Stimulated activated CD4-positive, alpha-beta T cell treated with anti-CD3 and anti-CD28 coated beads, Interleukin-15, amount 100 ng/mL, for 1 hour (primary cell): ENCODE measurements around the gene ATP5ME.
A peak's percentile ranks its signal among the peaks of the same experiment; 100 is the strongest.
"Not testable (repeated sequence)": the region's sequence is repeated elsewhere in the genome, so short reads cannot be mapped to it uniquely, and the experiment has no call there.

Experiments used
- DNase-seq, 2 donors: peaks; one replicate each; pipeline ENCODE4 v3.0.0-alpha.2; 2020; ENCODE audit warnings: low read depth in 1 of 2, low spot score in 1 of 2

ATP5ME gene

DNA sequence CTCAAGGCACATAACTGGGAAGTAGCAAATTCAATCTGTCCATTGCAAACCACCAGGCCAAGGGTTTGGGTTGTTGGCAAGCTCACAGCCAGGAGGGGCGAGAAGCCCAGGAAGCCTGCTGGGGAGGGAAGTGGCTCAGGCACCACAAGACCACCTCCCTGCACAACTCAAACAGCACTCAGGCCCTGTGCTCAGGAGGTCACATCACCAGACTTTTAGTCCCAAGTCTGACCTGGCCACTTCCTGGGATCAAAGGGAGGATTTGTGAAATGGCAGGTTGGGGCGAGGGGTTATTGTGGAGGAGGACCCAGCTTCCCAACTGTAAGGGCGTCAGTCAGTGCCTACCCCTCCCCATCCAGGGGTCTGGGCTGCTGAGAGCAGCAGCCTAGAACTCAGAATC lies 2.3 kb downstream of the ATP5ME start:
- DNase-seq = no peak

DNA sequence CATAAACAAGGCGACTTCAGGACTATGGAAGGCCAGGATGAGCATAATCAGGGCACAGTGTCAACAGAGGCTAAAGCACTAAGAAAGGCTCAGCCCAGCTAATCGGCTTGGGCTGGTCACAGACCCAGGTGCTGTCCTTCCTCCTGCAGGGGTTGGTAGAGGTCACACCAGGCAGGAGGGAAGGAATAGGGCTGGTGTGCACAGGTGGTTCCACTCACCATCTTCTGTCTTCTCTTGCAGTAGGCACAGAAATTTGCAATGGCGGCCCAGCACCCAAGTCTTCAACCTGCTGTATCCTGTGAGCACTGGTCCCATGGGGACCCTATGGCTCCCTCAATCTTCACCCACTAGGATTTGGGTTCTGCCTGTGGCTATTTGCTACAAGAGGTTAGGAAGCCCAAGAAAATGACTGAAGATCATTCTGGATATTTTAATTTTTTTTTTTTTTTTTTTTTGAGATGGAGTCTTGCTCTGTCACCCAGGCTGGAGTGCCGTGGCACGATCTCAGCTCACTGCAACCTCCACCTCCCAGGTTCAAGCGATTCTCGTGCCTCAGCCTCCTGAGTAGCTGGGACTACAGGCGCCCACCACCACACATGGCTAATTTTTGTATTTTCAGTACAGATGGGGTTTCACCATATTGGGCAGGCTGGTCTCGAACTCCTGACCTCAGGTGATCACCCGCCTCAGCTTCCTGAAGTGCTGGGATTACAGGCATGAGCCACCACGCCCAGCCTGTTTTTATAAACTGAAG lies 4.1 kb downstream of the ATP5ME start:
- DNase-seq = not testable (repeated sequence)

DNA sequence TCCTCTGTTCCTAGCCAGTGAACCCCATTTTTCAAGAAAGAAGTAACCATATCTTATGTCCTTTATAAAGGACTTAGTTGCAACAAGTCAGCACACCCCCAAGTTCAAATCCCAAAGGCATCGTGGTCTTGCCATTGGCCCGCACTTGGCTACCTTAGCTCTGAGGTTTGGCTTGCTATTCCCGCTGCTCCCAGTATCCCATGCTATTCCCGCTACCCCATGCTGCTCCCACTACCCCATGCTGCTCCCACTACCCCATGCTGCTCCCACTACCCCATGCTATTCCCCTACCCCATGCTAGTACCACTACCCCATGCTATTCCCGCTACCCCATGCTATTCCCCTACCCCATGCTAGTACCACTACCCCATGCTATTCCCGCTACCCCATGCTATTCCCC lies 5.9 kb downstream of the ATP5ME start:
- not testable (repeated sequence) for DNase-seq

DNA sequence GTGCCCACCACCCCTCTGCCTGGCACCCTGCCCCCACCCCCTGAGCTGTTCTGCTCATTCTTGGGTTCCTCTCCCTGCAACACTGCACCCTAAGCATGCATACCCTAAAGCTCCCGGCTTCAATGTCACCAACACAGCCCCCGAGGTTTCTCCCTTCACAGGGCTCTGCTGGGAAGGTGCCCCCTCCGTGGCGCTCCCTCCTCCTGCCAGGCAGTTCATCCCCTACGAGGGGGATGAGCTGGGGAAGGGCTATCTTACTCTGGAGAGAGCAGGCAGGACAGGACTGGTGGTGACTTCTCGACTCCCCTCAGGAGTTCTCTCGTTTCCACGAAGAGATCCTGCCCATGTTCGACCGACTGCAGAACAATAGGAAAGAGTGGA lies 6.5 kb downstream of the ATP5ME start:
- no peak for DNase-seq

DNA sequence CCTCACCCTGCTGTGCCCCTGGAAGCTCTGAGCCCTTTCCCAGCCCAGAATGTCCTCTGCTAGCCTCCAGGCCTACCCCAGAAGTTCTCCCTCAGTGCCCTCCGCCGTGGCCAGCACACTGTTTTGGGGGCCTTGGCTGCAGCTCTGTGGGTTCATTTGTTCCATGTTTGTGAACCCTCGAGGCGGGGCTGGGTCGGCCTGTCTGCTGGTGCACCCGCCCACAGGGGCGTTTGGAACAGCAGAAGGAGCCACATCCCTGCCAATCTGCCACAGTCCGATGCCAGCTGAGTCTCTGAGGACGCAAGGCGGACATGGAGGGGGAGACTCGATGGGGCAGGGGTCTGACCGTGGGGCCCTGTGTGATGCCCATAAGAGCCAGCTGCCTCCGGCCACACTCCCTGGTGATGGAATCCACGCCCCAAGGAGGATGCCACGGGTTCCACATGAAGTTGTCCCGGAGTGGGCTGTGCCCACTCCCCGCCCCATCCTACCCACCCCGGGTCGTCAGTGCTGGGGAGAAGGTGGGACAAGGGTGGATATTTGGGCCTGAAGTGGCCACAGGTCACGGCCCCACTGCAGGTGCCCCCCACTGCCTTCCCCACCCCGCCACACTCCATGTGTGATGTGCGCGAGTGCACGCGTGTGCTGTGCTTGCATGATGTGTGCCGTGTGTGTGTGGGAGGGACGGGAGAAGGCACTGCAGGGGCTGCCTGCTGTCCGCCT lies 7.1 kb downstream of the ATP5ME start:
- DNase-seq = no peak

DNA sequence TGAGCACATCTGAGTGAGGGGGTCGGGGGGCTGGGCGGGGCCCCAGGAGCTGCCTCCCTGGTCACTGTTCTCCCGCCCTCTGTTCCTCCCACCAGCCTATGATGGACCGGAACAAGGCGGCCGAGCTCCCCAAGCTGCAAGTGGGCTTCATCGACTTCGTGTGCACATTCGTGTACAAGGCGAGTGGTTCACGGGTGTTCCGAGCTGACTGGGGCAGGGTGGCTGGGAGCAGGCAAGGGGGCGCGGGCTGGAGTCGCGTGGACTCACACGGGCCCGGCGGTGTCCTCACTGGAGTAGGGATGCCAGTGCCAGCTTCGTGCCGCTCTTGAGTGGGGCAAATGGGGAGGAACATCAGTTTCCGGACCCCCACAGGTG lies 7.7 kb downstream of the ATP5ME start:
- no peak for DNase-seq

DNA sequence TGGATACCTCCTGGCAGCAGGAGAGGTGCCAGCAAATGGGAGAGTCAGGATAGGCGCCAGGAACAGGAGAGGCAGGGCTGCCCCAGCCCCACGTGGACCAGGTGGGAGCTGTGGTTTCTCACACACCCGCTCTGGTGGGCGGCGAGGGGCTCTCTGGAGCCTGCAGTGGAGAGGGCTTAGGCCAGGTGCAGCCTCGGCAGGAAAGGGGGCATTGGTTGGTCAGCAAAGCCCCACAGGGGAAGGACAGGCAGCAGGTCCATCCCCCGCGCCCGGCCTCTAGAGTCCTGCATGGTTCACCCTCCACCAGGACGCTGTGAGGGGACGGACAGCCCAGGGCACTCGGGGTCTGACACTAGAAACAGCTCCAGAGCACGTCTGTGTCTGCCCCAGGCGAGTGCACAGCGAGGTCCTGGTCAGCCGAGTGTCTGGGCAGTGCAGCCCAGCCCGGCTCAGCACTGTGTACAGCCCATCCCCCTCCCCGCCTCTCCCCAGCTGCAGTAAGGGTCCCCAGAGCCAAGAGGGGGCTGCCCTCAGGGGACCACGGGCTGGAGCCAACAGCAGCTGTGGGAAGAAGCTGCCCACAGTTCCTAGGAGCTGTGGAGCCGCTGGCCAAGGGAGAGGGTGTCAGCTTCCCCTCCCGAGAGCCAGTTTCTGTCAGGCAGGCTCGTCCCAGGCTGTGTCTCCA lies 8.2 kb downstream of the ATP5ME start:
- no peak for DNase-seq

DNA sequence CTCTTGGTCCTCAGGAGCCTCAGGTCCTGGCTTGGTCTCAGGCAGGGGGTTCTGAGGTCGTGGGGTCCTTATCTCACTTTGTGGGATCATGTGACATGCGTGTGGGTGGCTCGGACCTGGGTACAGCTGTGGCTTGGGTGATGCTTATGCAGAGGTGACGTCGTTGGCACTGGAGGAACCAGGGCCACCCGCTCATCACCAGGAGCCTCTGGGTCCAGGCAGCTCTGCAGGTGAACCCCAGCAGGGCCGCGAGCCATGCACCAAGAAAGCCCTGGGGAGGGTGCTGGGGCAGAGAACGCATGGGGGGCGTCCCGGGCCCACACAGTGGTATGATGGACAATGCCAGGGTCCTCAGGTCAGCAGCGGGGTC lies 8.7 kb downstream of the ATP5ME start:
- DNase-seq = no peak

DNA sequence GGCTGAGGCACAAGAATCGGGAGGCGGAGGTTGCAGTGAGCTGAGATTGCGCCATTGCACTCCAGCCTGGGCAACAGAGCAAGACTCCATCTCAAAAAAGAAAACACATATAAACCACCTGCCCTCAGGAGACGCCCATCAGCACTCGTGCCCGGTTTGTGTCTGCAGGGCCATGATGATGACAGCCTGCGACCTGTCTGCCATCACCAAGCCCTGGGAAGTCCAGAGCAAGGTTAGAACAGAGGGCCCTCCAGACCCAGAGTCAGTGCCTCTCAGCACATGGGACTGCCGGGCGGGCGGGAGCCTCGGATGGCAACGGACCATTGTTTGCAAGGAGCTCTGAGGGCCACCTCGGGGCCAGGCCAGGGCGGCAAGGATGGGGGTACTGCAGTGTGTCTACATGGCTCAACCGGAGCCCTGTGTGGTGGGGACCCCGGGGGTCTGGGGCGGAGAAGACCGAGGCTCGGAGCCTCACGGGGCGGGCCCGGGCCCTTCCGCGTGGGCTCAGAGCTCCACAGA lies 9.3 kb downstream of the ATP5ME start:
- DNase-seq = no peak

DNA sequence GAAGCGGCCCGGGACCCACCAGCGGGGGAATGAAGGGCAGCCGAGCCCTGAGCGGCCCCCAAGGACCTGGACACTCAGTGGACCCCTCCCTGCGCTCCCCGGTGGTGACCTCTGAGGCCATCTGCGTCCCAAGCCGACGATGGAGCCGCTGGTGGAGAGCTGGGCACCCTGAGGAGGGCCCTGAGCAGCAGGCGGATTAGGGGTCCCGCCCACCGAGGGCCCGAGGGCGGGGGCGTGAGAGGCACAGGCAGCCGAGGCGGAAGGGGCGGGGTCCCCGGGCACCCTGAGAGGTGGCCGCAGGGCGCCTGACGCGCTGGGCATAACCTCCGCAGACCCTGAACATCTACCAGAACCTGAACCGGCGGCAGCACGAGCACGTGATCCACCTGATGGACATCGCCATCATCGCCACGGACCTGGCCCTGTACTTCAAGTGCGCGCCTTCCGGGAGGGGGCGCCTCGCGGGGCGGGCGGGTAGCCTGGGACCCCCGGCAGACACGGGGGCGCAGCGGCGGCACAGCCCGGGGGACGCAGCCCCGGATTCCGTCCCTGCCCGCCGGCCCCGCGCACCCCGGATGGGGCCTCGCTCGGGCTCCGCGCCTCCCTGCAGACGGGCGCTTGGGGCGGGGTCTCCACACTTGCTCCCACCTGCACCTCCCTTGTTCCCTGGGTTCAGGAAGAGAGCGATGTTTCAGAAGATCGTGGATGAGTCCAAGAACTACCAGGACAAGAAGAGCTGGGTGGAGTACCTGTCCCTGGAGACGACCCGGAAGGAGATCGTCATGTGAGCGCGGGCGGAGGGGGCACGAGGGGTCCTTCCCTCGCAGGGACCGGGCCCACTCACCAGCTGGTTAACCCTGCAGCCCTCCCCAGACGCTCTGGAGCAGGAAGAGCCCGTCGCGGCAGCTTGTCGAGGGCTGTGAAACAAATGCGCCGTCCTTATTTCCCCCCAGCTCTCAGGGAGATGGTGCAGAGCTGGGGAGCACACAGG lies 10.3 kb downstream of the ATP5ME start:
- peak; percentile 52 to 65 for DNase-seq

DNA sequence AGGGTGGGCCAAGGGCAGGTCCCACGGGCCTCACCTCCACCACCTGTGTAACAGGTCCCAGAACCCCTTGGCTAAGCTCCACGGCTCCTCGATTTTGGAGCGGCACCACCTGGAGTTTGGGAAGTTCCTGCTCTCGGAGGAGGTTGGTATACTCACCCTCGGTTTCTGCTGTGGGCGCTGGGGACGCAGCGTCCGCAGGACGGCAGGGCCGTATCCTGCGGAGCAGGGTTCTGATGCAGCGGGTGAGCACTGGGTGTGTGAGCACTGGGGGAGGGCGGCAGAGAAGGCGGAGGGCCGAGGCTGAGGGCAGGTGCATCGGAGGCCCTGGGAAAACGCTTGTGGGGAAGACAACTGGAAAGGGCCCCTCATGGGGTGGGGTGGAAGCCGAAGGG lies 11.0 kb downstream of the ATP5ME start:
- DNase-seq = no peak

DNA sequence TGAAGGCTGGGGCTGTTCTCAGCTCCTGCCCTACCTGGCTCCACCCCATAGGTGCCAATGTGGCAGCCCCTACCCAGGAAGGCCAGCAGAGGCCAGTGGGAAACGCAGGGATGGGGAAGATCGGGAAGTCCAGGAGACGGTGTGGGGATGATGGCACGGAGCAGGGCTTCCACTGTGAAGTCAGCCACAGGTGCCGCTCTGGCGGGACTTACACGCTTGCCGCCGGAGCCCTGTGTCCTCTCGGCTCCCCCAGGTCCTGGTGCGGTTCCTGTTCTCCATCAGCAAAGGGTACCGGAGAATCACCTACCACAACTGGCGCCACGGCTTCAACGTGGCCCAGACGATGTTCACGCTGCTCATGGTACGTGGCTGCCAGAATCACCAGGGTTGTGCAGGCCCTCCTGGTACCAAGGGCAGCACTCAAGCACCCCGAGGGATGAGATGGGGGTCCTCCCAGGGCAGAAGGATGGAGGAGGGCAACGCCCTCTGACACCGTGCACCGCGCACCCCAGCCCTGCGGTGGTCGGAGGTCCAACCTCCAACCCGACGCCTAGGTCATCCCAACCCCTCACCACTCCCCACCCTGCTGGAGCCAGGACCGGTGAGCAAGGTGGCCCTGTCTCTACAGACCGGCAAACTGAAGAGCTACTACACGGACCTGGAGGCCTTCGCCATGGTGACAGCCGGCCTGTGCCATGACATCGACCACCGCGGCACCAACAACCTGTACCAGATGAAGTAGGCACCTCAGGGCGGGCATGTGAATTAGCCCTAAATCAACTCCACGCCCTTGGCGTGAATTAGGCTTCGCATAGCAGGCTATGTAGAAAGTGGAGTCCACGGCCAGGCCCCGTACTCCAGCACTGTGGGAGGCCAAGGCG lies 12.0 kb downstream of the ATP5ME start:
- DNase-seq = no peak

DNA sequence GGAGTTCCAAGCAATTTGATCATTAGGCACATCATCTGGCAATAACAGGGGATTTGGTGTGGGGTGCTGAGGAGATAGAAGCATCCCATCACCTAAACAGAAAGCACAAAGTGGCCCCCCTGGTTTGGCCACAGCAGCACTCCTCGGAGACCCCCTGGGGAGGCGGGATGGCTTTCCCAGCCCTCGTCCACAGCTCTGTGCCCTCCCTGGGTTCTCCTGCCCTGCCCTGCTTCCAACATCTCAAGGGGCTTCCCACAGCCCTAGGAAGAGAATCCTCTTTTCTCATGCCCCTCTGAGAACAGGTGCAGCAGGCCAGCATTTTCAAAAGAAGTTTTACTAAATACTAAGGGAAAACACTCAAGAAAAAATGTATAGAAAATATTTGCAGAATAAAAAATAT lies 12.8 kb downstream of the ATP5ME start:
- no peak for DNase-seq

DNA sequence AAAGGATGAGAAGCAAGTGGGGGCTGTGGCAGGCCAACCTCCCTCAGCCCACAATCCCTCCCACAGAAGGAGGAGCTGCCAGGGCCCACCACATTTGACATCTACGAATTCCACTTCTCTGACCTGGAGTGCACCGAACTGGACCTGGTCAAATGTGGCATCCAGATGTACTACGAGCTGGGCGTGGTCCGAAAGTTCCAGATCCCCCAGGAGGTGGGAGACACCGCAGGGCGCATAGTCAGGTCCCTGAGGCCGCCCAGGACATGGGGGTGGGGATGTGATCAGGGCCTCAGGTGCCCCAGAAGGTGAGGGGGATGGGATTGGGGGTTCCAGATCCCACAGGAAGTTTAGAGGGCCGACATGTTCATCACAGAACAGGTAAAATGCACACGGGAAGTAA lies 13.7 kb downstream of the ATP5ME start:
- DNase-seq = no peak

DNA sequence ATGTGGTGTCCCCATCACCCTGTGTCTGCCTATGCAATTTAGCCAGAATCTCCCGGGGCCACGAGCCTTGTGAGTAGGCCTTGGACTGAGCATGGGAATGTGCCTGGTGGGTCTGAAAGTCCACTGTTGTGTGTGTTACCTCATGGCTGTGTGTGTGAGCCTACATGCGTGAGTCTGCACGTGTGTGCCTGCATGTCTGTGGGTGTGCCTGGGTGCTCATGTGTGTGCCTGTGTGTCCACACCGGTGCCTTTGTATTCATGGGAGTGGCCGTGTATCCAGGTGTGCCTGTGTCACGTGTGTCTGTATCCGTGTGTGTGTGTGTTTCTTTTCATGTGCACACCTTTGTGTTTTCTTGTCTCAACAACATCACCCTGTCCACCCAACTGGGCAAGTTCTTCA lies 14.2 kb downstream of the ATP5ME start:
- DNase-seq = no peak

DNA sequence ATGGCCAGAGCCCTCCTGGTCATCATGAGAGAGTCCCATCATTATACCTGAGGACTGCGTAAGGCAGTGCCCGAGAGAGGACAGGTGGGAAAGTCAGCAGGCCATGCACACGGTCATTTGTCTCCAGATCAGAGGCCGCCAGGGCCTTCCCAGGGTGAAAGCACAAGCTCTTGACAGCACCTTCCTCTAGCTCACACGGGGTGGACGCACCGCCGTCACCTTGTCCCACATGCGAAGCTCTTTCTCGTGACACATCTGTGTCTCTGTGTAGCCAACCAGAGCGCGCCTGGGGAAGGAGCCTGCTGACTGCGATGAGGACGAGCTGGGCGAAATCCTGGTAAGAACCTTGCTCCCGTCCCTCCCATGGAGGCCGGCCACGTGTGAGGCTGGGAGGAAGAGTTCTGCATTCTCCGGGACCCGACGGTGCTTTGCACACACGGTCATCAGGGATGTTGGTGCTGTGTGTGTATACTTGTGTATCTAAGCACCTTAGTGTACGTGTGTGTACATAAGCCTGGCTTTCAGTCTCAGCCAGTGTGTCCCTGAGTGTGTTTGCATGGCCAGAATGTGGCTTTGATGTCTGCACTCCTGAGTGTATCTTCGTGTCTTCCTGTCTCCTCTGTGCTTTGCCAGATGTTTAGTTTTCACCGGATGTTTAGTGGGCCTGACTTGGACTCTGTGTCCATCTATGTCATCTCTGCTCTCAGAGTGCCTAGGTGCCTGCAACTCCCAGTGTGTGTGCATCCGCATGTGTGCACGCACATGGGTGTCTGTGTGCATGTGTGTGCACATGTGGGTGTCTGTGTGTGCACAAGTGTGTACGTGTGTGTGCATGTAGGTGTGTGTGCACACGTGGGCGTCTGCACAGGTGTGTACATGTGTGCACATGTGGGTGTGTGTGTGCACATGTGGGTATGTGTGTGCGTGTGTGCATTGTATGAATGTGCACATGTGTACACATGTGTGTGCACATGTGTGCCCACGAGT lies 15.1 kb downstream of the ATP5ME start:
- no peak for DNase-seq

DNA sequence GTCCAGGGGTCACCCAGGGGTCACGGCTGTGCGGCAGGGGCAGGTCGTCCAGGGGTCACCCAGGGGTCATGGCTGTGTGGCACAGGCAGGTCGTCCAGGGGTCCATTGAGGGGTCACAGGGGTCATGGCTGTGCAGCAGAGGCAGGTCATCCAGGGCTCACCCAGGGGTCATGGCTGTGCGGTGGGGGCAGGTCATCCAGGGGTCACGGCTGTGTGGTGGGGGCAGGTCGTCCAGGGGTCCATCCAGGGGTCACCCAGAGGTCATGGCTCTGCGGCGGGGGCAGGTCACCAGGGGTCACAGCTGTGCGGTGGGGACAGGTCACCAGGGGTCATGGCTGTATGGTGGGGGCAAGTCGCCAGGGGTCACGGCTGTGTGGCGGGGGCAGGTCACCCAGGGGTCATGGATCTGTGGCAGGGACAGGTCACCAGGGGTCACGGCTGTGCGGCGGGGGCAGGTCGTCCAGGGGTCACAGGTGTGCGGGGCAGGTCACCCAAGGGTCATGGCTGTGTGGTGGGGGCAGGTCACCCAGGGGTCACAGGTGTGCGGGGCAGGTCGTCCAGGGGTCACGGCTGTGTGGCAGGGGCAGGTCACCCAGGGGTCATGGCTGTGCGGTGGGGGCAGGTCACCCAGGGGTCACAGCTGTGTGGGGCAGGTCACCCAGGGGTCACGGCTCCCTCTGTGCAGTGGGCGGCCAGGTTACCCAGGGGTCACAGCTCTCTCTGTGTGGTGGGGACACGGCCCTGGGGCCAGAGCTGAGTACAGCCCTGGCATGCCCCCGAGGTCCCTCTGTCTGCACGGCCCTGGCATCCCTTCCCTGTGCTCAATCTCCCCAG lies 16.0 kb downstream of the ATP5ME start:
- no peak for DNase-seq

DNA sequence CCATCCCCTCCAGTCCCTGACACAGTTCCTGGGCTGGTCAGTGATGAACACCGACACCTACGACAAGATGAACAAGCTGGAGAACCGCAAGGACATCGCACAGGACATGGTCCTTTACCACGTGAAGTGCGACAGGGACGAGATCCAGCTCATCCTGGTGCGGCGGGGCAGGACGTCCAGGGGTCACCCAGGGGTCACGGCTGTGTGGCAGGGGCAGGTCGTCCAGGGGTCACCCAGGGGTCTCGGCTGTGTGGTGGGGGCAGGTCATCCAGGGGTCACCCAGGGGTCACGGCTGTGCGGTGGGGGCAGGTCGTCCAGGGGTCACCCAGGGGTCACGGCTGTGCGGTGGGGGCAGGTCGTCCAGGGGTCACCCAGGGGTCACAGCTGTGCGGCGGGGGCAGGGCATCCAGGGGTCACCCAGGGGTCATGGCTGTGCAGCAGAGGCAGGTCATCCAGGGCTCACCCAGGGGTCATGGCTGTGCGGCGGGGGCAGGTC lies 16.7 kb downstream of the ATP5ME start:
- no peak for DNase-seq
